PC-9 (cell line): ENCODE measurements around the gene YTHDC2. TPM values are rescaled to one million over a fixed set of nuclear protein-coding genes. Genes with fewer than 3 reads are reported as not detected.

ENCODE experiments used
- BruUV-seq: library from RNA; stranded (reverse); fragments of 400-500 nt; replicated peaks from 2 replicates; lab custom pipeline; 2021; lab: Mats Ljungman, UMichigan
- CTCF ChIA-PET: fragments of 300-600 bp; sonication (Branson Sonifier 250); formaldehyde crosslinking; loops from one replicate; lab custom pipeline; 2022; ENCODE audit warnings: antibody characterized with exemption; lab: Charles Lee
- POLR2A ChIA-PET: fragments of 300-600 bp; sonication (Branson Sonifier 250); formaldehyde crosslinking; loops from one replicate; lab custom pipeline; 2022; ENCODE audit warnings: antibody characterized with exemption; ENCODE audit not compliant: unreplicated experiment; lab: Charles Lee
- DNase-seq, 2 experiments: peaks; one replicate each; pipeline versions ENCODE4 v3.0.0 to v3.0.0-alpha.2; 2015 to 2022; ENCODE audit warnings: mixed read lengths in 1 of 2
- H2AFZ ChIP-seq: fragments of 200-600 bp; sonication (generic); 2 replicates; pipeline ENCODE4 v1.8.1; 2017; ENCODE audit warnings: antibody characterized with exemption
- H3F3A ChIP-seq: fragments of 200-600 bp; sonication (generic); 2 replicates; pipeline ENCODE4 v1.8.1; 2017; ENCODE audit warnings: antibody characterized with exemption, mild to moderate bottlenecking, low read depth; ENCODE audit not compliant: insufficient read depth
- H3K27ac ChIP-seq: fragments of 200-600 bp; sonication (generic); 2 replicates; pipeline ENCODE4 v1.6.1; 2016; ENCODE audit warnings: mixed run types
- H3K27me3 ChIP-seq: fragments of 200-600 bp; sonication (generic); 2 replicates; pipeline ENCODE4 v1.6.1; 2016; ENCODE audit warnings: low read depth, mixed run types; ENCODE audit not compliant: insufficient read depth
- H3K36me3 ChIP-seq: fragments of 200-600 bp; sonication (generic); 2 replicates; pipeline ENCODE4 v1.6.1; 2016; ENCODE audit warnings: low read depth, mixed run types
- H3K4me1 ChIP-seq: fragments of 200-600 bp; sonication (generic); replicated peaks from 2 replicates; pipeline ENCODE4 v1.6.1; 2016; ENCODE audit warnings: mixed run types; ENCODE audit not compliant: insufficient read depth
- H3K4me2 ChIP-seq: fragments of 200-600 bp; sonication (generic); 2 replicates; pipeline ENCODE4 v1.6.1; 2017; ENCODE audit warnings: mixed run types
- H3K4me3 ChIP-seq: fragments of 200-600 bp; sonication (generic); 2 replicates; pipeline ENCODE4 v1.6.1; 2016; ENCODE audit warnings: mixed run types
- H3K79me2 ChIP-seq: fragments of 200-600 bp; sonication (generic); 2 replicates; pipeline ENCODE4 v1.6.1; 2017; ENCODE audit warnings: low read depth, mixed run types
- H3K9me2 ChIP-seq: fragments of 200-600 bp; sonication (generic); 2 replicates; pipeline ENCODE4 v1.8.1; 2017; ENCODE audit warnings: mild to moderate bottlenecking; ENCODE audit not compliant: insufficient read depth
- H3K9me3 ChIP-seq: fragments of 200-600 bp; sonication (generic); 2 replicates; pipeline ENCODE4 v1.8.1; 2016; ENCODE audit warnings: low read depth; ENCODE audit not compliant: insufficient read depth
- H4K20me1 ChIP-seq: fragments of 200-600 bp; sonication (generic); 2 replicates; pipeline ENCODE4 v1.8.1; 2017; ENCODE audit not compliant: insufficient read depth
- EZH2 ChIP-seq: fragments of 200-600 bp; sonication (generic); IDR thresholded peaks from 2 replicates; pipeline ENCODE4 v1.8.0; 2017; ENCODE audit warnings: antibody characterized with exemption, low read depth
- intact Hi-C: fragments of 100-400 bp; cut with micrococcal nuclease; formaldehyde crosslinking; loops from one replicate; pipeline ENCODE4 v1.10.0; 2022; ENCODE audit not compliant: unreplicated experiment
- total RNA-seq: library from RNA; stranded (reverse); gene quantifications from 2 replicates; pipeline ENCODE4 v1.2.3, GENCODE V29; 2021
- TF ChIP-seq, protein P1 (sequence below): fragments of 200-600 bp; sonication (generic); conservative IDR thresholded peaks from 2 replicates; pipeline ENCODE4 v1.6.1; 2017; ENCODE audit warnings: mixed run types, antibody characterized with exemption, mild to moderate bottlenecking, moderate library complexity

The YTHDC2 gene
- total RNA-seq, 1 experiment from 2014 or later = 14.9 TPM

DNA sequence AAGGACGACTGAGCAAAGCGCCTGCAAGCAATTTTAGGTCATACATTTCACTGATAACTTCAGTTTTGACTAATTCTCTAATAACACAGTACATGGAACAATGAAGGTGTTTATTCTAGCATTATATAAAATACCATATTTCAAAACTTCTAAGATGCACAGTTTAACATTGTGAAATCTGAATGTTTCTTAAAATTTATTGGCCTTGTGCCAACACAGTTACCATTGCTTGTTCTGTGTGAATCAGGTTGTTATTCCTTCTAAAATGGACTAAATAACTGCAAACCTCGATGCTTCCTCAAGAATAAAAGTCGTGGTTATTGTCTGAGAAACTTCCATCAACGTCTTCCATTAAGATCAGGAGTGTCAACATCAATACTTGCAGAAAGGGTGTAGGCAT lies 33.3 kb upstream of the YTHDC2 start:
- Histone ChIP-seq H3F3A (no peaks in the 10 kb centered on the region), H3K36me3 (no peaks in the 10 kb centered on the region), H3K9me2 (no peaks in the 10 kb centered on the region), H3K79me2 (no peaks in the 10 kb centered on the region), H4K20me1 (no peaks in the 10 kb centered on the region), H3K4me2 (no peak overlapping the region), H3K27me3 (no peaks in the 10 kb centered on the region), H3K4me3 (no peak overlapping the region), H2AFZ (no peak overlapping the region), H3K27ac (no peak overlapping the region), H3K4me1 (no peaks in the 10 kb centered on the region), H3K9me3 (no peaks in the 10 kb centered on the region)
- no TSS peak for BruUV-seq
- ChIA-PET POLR2A (no interaction called here), CTCF (no interaction called here)
- intact Hi-C loops = no loop called here
- TF ChIP-seq, protein P1, sequence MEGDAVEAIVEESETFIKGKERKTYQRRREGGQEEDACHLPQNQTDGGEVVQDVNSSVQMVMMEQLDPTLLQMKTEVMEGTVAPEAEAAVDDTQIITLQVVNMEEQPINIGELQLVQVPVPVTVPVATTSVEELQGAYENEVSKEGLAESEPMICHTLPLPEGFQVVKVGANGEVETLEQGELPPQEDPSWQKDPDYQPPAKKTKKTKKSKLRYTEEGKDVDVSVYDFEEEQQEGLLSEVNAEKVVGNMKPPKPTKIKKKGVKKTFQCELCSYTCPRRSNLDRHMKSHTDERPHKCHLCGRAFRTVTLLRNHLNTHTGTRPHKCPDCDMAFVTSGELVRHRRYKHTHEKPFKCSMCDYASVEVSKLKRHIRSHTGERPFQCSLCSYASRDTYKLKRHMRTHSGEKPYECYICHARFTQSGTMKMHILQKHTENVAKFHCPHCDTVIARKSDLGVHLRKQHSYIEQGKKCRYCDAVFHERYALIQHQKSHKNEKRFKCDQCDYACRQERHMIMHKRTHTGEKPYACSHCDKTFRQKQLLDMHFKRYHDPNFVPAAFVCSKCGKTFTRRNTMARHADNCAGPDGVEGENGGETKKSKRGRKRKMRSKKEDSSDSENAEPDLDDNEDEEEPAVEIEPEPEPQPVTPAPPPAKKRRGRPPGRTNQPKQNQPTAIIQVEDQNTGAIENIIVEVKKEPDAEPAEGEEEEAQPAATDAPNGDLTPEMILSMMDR = no peak
- no peak for TF ChIP-seq EZH2
- peak in 1 of 2 experiments; percentile 49 for DNase-seq

DNA sequence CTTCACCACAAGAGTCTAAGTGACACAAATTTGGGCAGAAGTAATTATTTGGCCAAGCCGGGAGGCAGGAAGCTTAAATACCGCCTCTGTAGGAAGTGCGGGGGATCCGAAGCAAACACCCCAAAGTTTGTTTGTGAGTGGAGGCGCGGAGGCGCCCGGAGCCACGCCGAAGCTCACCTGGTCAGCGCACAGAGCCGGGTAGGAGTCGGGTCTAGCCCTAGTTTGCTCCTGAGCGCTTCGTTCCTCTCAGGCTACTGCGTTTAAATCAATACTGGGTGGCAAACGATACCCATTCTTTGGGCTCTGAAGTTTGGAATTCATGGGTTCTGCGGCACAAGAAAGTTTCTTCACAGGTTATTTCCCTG lies 26.1 kb upstream of the YTHDC2 start:
- intact Hi-C loops = no loop called here
- H2AFZ ChIP-seq = peak overlapping the region; percentile 99
- H3K27ac ChIP-seq = no peak overlapping the region
- CTCF ChIA-PET = no interaction called here
- H3K4me2 ChIP-seq = peak overlapping the region; percentile 100
- POLR2A ChIA-PET = no interaction called here
- peak in 1 of 2 experiments; percentile 20 for DNase-seq
- no TSS peak for BruUV-seq
- 0 out of 2 replicates have a peak, but pooled peaks cover 3% of the 10 kb centered on the region for H3K36me3 ChIP-seq
- H3K4me1 ChIP-seq = peaks cover 19% of the 10 kb centered on the region
- no peak for TF ChIP-seq EZH2
- TF ChIP-seq, protein P1 = no peak
- H3F3A ChIP-seq = peaks cover 16% of the 10 kb centered on the region
- H3K79me2 ChIP-seq = no peaks in the 10 kb centered on the region
- peak overlapping the region; percentile 85 for H3K4me3 ChIP-seq
- H3K27me3 ChIP-seq = no peaks in the 10 kb centered on the region
- no peaks in the 10 kb centered on the region for H4K20me1 ChIP-seq
- no peaks in the 10 kb centered on the region for H3K9me2 ChIP-seq
- peaks cover 10% of the 10 kb centered on the region for H3K9me3 ChIP-seq

DNA sequence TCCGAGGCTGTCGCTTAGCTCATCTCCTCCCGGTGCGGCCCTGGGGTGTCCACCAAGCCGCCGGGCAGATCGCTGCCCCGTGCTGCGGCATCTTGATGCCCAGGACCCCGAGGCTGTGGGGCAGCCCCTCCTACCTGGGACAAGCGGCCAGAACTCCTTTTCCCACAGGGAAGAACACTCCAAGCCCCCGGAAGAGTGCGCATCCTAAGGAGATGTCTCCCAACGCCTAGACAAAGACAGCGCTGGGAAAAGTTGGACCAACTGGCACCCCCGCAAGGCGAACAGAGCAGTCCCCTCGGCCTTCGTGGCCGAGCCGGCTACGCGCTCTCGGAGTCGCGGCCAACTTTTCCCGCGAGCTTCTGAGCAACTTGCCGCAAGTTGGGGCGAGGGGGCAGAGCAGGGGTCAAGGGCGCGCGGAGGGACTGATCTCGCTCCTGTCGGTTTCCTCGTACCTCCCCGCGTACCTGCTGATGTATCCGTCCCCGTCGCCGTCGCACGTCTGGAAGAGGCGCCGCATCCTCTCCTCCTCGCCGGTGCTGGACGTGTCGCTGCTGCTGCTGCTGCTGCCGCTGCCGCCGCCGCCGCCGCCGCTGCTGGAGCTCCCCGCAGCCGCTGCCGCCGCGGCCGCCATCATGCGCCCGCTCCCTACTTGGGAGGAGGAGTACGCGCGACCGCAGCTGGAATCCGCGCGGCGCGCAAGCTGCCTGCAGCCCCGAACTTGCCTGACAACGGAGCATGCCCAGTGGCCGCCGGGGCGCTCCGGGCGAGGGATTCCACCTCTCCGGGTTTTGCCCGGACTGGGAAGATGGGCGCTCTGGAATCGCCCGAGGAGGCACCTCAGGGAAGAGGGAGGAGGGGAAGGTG lies 25.5 kb upstream of the YTHDC2 start, which contains the start of gene MCC:
TSS of gene MCC (minus strand) at position 673 of the 864 bp plus-strand sequence.
- POLR2A ChIA-PET = no interaction called here
- CTCF ChIA-PET = interaction anchor here (0.5 kb wide), 1 partner anchor 1113 kb away, joined by 6 read pairs; no protein-coding TSS in a partner anchor
- H3K4me3 ChIP-seq = peak within 1 kb of the TSS; percentile 85

More for the DNA sequence above, 25.5 kb upstream of the YTHDC2 start, which contains the start of gene MCC:
- no peaks in the 10 kb centered on the region for H3K9me2 ChIP-seq
- H3K4me2 ChIP-seq = peak within 1 kb of the TSS; percentile 100
- TF ChIP-seq, protein P1 = no peak
- no peak; the same call in 1 of the 2 replicates for TF ChIP-seq EZH2
- peak within 1 kb of the TSS; percentile 99 for H2AFZ ChIP-seq
- peak within 1 kb of the TSS; percentile 40 for H3K27ac ChIP-seq
- H3K27me3 ChIP-seq = no peaks in the 10 kb centered on the region
- 0 out of 2 replicates have a peak, but pooled peaks cover 3% of the 10 kb centered on the region for H3K36me3 ChIP-seq
- H3K79me2 ChIP-seq = no peaks in the 10 kb centered on the region
- peaks cover 10% of the 10 kb centered on the region for H3K9me3 ChIP-seq
- H3F3A ChIP-seq = peaks cover 16% of the 10 kb centered on the region
- H3K4me1 ChIP-seq = peaks cover 19% of the 10 kb centered on the region
- DNase-seq = peak; percentile 61 to 82
- intact Hi-C loops = no loop called here
- no TSS peak for BruUV-seq
- no peaks in the 10 kb centered on the region for H4K20me1 ChIP-seq
